Skin of body (tissue), 2 donors: ENCODE results near the gene EBI3. TPM values are rescaled to one million over a fixed set of nuclear protein-coding genes. Genes with fewer than 3 reads are reported as not detected.
"Not testable (repeated sequence)": the region's sequence is repeated elsewhere in the genome, so short reads cannot be mapped to it uniquely, and the experiment has no call there.

Source experiments
- DNase-seq: peaks from one replicate; lab custom pipeline; 2025; lab: John Stamatoyannopoulos, UW
- total RNA-seq: library from RNA; depleted of rRNA; stranded (reverse); fragments of >200 nt; gene quantifications from one replicate; pipeline ENCODE4 v1.2.3, GENCODE V29; 2014

Gene EBI3
- total RNA-seq, 1 donor from 2014 or later, result not detected

- no peak for DNase-seq
Observed at GRCh38 chr19:4234142-4234861, 5.0 kb downstream of the EBI3 start.

- DNase-seq, result no peak
Observed at GRCh38 chr19:4234862-4235201, 5.5 kb downstream of the EBI3 start.

GRCh38 chr19:4237510-4237909 lies 8.2 kb downstream of the EBI3 start:
- DNase-seq, result not testable (repeated sequence)

GRCh38 chr19:4238831-4239230 lies 9.5 kb downstream of the EBI3 start:
- no peak for DNase-seq

- no peak for DNase-seq
Observed at GRCh38 chr19:4241824-4242430, 12.6 kb downstream of the EBI3 start.

GRCh38 chr19:4245938-4246337 lies 16.6 kb downstream of the EBI3 start:
- not testable (repeated sequence) for DNase-seq

GRCh38 chr19:4246767-4247593 lies 17.7 kb downstream of the EBI3 start, which contains the start of gene YJU2:
Gene YJU2, plus strand, starts transcription at chr19:4247080. Its CDS starts 67 bp downstream, at chr19:4247147.
- peak; percentile 99 for DNase-seq

GRCh38 chr19:4256563-4256962 lies 27.2 kb downstream of the EBI3 start:
- DNase-seq, result no peak

GRCh38 chr19:4257025-4257424 lies 27.7 kb downstream of the EBI3 start:
- DNase-seq, result no peak

GRCh38 chr19:4258181-4258580 lies 28.9 kb downstream of the EBI3 start:
- DNase-seq, result no peak

GRCh38 chr19:4260613-4261191 lies 31.4 kb downstream of the EBI3 start:
- no peak for DNase-seq

- DNase-seq, result no peak
Observed at GRCh38 chr19:4264812-4265211, 35.5 kb downstream of the EBI3 start.

- no peak for DNase-seq
Observed at GRCh38 chr19:4266253-4267000, 37.1 kb downstream of the EBI3 start.

- DNase-seq, result no peak
Observed at GRCh38 chr19:4267101-4267900, 38.0 kb downstream of the EBI3 start.

- DNase-seq, result no peak
Observed at GRCh38 chr19:4267901-4268815, 38.8 kb downstream of the EBI3 start.

GRCh38 chr19:4268816-4269430 lies 39.6 kb downstream of the EBI3 start:
- DNase-seq, result no peak

- DNase-seq, result no peak
Observed at GRCh38 chr19:4272894-4273293, 43.6 kb downstream of the EBI3 start.

GRCh38 chr19:4274321-4274686 lies 45.0 kb downstream of the EBI3 start:
- not testable (repeated sequence) for DNase-seq

- DNase-seq, result no peak
Observed at GRCh38 chr19:4277191-4277696, 47.9 kb downstream of the EBI3 start.
